GM23338 (cell line): ENCODE measurements around the gene ZNF354C.

ENCODE experiments used
- POLR2AphosphoS5 ChIP-seq: IDR thresholded peaks from 2 replicates; pipeline ENCODE4 v1.6.1; 2016; ENCODE audit warnings: antibody characterized with exemption, low read depth
- TF ChIP-seq, protein P1 (sequence below), 2 experiments: fragments of 200-600 bp in 1 of 2; sonication (generic) in 1 of 2; conservative IDR thresholded peaks; 2 replicates each; pipeline versions ENCODE4 v1.5.1 to v1.6.1; 2016 to 2017; ENCODE audit warnings: antibody characterized with exemption in 2 of 2, low read depth in 2 of 2, mild to moderate bottlenecking in 2 of 2, moderate library complexity in 1 of 2

DNA sequence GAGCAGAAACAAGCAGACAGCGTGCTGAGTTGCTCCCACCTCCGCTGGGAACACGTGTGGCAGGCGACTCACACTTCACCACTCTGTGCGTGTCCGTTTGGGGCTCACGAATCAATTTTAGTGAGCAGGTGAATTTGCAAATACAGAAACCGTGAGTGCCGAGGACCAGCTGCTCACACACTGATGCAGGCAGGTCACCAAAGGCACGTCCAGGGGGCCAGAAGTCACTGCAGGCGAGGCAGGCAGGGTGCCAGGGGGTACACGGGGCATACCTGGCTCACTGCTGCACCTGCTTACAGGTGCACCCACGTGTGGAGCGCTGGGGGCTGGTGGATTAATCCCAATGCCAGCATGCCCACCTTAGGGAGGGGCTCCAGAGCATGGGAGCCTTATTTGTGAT, 68.8 kb downstream of the ZNF354C start:
- no peak for TF ChIP-seq POLR2AphosphoS5
- TF ChIP-seq, protein P1, sequence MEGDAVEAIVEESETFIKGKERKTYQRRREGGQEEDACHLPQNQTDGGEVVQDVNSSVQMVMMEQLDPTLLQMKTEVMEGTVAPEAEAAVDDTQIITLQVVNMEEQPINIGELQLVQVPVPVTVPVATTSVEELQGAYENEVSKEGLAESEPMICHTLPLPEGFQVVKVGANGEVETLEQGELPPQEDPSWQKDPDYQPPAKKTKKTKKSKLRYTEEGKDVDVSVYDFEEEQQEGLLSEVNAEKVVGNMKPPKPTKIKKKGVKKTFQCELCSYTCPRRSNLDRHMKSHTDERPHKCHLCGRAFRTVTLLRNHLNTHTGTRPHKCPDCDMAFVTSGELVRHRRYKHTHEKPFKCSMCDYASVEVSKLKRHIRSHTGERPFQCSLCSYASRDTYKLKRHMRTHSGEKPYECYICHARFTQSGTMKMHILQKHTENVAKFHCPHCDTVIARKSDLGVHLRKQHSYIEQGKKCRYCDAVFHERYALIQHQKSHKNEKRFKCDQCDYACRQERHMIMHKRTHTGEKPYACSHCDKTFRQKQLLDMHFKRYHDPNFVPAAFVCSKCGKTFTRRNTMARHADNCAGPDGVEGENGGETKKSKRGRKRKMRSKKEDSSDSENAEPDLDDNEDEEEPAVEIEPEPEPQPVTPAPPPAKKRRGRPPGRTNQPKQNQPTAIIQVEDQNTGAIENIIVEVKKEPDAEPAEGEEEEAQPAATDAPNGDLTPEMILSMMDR (conservative IDR thresholded peaks at IDR 0.05; ENCODE audit: low read depth in 2 of 2) = no peak
